Midbrain (tissue), 1 donor: ENCODE measurements around the gene SPRR3.
"Not testable (repeated sequence)": the region's sequence is repeated elsewhere in the genome, so short reads cannot be mapped to it uniquely, and the experiment has no call there.

Source experiments
- DNase-seq: peaks from one replicate; lab custom pipeline; 2025; lab: John Stamatoyannopoulos, UW

The SPRR3 gene

DNA sequence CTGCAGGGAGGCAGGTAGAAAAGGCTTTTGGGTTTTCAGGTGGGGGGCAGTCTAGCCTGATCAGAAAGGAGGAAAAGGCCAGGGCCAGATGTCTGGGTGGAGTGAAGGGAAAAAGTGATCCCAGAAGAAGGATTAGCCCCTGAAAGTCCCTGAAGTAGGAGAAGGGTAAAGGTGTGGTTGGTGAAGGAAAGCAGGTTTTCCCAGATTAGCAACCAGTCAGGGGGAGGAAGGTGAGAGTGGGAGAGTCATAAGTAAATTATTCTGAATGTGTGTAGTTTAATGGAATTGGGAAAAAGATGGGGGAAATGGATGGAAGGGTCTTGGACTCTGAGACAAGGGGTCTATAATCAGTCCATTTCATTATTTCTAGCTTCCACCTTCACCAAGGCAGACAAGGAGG is 18.3 kb upstream of the SPRR3 start:
- no peak for DNase-seq

DNA sequence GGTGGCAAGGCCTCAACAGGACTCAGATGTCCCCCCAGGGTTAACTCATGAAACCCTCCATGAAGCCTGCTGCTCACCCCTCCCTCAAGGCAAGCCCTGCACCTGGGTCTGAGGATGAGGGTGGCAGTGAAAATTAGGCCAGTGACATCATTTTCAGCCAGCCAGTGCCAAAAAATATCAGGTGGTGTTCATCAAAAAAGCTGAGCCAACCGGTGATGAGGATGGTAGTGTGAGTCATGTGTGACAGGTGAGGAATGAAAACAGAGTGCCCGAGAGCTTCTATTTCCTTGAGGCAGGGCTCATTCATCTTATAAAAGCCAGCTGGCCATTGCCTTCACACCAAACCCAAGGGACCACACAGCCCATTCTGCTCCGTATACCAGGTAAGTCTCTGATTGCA is 17.8 kb upstream of the SPRR3 start, which contains the start of gene SPRR1A:
Gene SPRR1A, plus strand, starts transcription at position 339 of the 400 bp plus-strand sequence. CDS start 1,150 bp downstream, outside the sequence.
- DNase-seq, result no peak

GRCh38 chr1:152986578-152986977 is 15.0 kb upstream of the SPRR3 start:
- DNase-seq, result no peak

- no peak for DNase-seq
Measured at GRCh38 chr1:152993186-152993585, 8.4 kb upstream of the SPRR3 start.

GRCh38 chr1:152995842-152996241 is 5.7 kb upstream of the SPRR3 start:
- no peak for DNase-seq

DNA sequence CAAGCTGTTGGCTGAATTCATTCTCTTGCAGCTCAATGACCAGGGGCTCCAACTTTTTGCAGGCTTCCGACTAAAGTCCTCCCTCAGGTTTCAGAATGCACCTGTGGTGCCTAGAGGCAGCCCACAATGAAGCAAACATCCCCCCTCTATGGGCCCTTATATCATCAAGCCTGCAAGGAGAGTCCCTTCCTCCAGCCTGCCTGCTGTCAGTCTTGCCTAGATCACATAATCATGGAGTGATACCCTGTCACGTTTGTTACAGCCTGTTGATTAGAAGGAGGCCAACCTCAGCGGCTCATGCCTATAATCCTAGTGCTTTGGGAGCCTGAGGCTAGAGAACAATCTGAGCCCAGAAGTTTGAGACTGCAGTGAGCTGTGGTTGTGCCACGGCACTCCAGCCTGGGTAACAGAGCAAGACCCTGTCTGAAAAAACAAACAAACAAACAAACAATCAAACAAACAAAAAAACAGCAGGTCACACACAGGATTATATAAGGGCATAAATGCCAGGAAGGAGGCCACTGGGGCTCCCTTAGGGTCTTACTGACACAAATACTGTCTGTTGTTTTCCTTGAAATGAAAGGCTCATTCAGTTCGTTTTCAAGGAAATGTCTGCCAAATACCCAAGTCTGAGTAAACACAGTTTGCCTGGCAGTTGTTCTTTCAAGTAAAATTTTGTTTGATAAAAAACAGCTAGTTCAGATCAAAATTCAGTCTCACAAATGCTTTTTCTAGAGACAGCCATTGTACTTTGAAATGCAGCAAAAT is 4.7 kb upstream of the SPRR3 start:
- peak; percentile 44 for DNase-seq

GRCh38 chr1:152997901-152998300 is 3.6 kb upstream of the SPRR3 start:
- DNase-seq, result no peak

- no peak for DNase-seq
Measured at GRCh38 chr1:152998476-152998875, 3.1 kb upstream of the SPRR3 start.

DNA sequence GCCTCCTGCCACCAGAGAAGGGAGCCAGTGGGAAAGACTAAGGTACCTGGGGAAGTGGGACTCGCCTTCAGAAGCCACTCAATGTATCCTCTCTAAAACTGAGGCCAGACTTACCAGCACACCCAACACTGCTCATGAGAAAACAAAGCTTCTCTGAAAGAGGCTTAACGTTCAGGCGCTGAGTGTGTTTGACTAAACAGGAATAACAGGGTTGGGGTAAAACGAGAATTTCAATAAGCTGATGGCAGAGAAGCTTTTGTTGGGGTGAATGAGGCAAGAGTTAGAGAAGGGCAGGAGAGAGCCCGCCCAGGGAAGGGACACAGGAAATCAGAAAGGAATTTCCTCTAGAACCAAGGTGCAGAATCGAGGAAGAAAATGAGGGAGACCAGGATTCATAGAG is 1.7 kb upstream of the SPRR3 start:
- DNase-seq, result no peak

DNA sequence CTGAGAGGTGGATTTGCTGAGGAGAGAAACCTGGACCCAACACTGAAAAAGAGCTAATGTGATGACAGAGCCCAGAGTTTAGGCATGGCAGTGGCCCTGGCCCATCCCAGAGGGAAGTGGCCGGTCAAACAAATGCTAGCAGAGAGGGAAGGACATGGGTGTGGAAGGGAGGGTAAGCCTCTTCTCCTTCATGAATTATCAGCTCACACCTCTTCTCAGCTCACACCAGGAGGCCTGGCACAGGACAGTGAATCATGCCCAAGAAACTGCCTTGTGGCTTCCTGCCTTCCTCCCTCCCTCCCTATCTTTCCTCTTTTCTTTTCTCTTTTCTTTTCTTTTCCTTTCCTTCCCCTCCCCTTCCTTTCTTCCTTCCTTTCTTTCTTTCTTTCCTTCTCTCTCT is 1.3 kb upstream of the SPRR3 start:
- no peak for DNase-seq

- not testable (repeated sequence) for DNase-seq
Measured at GRCh38 chr1:153011235-153011758, 9.7 kb downstream of the SPRR3 start.

DNA sequence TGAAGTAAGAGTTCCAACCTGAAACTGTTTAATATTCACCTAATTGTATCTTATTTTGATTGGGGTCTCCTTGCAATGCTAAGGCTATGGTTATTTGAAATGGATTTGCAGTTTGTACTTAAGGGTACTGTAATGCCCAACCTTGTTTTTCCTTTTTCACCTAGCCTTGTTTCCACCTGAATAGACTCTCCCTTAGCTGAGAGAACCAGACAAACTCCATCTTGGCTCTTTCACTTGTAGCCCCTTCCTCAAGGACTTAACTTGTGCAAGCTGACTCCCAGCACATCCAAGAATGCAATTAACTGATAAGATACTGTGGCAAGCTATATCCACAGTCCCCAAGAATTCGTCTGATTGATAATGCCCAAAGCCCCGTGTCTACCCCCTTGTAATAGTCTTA is 20.3 kb downstream of the SPRR3 start:
- not testable (repeated sequence) for DNase-seq

DNA sequence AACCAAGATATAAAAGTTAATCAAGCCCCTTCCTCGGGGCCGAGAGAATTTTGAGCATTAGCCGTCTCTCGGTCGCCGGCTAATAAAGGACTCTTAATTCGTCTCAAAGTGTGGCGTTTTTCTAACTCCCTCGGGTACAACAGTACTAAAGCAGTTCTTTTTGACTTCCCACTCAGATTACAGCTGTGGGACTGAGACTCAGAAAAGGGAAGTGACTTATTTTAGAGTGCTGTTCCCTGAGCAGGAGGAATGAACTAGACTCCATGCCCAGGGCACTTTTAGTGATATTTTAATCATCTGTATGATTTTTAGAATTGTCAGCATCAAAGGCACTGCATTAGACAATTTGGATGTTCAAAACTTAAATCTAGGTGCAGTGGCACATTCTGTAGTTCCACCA is 20.8 kb downstream of the SPRR3 start:
- DNase-seq, result not testable (repeated sequence)

DNA sequence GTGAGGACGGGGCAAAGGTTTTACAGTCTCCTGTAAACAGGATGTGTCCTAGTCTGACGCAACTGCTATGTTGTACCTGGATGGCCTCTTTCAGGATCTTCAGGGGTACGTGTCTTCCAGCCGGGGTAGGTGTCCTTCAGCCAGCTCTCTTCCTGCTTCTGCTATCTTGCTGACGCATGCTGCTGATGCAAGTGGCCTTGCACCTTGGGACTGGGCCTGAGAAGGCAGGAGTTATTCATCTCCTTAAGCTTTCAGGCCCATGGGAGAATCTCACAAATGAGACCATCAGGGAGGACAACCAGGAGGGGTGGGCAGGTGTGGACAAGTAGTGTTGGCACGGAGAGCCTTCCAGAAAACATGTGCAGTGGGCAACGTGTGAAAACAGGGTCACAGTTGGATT is 21.6 kb downstream of the SPRR3 start:
- DNase-seq, result no peak

GRCh38 chr1:153024413-153024812 is 22.9 kb downstream of the SPRR3 start:
- no peak for DNase-seq

DNA sequence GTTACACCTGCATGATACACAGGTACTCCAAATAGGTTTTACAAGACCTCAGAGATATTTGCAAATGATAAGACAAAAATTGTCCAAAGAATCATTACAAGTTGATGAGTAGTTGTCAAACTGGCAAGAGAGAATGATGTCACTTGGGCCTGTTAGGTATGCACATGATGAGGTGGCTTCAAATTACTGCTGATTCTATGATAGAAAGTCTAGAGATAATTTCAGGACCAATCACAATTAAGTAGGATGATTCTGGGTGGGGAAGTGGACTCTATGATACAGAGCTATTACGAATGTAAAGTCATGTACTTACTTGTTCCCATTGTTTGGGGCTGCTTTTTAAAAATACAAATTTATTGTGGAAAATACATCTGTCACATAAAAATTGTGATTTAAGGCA is 24.2 kb downstream of the SPRR3 start:
- DNase-seq, result no peak

DNA sequence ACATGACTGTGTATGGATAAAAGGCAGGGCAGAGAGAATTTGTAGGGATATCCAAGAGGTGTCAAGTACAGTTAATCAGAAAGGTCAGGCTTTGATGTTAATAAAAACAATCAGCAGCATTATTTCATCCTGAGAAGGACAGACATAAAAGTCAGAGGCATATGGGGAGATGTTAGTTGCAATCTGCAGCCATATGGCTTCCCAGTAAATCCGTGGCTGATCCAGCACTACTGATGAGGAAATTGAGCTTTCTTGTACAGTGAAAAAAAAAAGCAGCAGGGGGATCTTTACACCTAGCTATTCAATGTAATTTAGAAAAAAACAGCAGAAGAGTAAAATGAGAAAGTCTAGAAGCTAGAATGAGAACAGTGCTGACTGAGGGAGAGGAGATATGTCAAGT is 27.2 kb downstream of the SPRR3 start:
- no peak for DNase-seq

DNA sequence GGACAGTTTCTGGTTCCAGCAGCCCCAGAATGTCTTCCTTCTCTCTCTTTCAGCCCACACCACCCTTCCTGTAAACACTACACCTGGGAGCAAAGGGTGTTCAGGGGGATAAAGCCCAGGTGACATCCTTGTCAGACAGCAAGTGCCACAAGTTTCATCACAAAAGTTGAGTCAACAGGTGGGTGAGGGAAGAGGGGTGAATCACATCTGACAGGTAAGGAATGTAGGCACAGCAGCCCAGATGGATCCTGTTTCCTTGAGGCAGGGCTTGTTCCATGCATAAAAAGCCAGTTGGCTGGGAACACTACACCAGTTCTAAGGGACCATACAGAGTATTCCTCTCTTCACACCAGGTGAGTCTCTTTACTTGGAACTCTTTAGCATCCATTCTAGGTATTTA is 29.3 kb downstream of the SPRR3 start, which contains the start of gene SPRR1B:
Gene SPRR1B, plus strand, starts transcription at position 309 of the 400 bp plus-strand sequence. CDS start 1,143 bp downstream, outside the sequence.
- no peak for DNase-seq

DNA sequence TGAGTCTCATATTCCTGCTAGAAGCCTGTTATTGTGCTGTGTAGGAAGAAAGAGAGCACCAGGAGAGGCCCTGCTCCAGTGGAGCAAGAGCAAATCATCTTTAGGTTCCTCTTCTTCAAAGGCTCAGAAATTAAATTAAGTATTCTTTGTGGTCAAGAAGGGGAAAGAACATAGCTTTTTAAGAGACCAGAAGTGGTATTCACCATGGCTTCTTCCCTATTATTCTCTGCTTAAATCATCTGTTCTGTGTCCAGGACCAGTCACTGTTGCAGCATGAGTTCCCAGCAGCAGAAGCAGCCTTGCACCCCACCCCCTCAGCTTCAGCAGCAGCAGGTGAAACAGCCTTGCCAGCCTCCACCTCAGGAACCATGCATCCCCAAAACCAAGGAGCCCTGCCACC is 30.5 kb downstream of the SPRR3 start:
- no peak for DNase-seq

GRCh38 chr1:153032677-153033308 is 31.2 kb downstream of the SPRR3 start:
- DNase-seq, result peak; percentile 3

DNA sequence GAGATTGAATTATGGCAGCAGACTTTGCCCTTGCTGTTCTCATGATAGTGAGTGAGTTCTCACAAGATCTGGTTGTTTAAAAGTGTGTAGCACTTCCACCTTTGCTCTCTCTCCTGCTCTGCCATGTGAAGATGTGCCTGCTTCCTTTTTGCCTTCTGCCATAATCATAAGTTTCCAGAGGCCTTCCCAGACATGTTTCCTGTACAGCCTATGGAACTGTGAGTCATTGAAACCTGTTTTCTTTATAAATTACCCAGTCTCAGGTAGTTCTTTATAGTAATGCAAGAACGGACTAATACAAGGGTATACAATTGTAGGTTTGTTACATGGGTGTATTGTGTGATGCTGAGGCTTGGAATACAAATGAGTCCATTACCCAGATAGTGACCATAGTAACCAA is 33.7 kb downstream of the SPRR3 start:
- no peak for DNase-seq

- no peak for DNase-seq
Measured at GRCh38 chr1:153040950-153041631, 39.5 kb downstream of the SPRR3 start, which contains the start of gene SPRR2D. Gene SPRR2D (minus strand): TSS chr1:153041120. CDS start chr1:153040346, 774 bp downstream.
